ENCODE results near the gene HOXC5. TPM values are rescaled to one million over a fixed set of nuclear protein-coding genes. Genes with fewer than 3 reads are reported as not detected.

HOXC5 gene
- total RNA-seq, 1 experiment from 2014 or later = 1.1 TPM

DNA sequence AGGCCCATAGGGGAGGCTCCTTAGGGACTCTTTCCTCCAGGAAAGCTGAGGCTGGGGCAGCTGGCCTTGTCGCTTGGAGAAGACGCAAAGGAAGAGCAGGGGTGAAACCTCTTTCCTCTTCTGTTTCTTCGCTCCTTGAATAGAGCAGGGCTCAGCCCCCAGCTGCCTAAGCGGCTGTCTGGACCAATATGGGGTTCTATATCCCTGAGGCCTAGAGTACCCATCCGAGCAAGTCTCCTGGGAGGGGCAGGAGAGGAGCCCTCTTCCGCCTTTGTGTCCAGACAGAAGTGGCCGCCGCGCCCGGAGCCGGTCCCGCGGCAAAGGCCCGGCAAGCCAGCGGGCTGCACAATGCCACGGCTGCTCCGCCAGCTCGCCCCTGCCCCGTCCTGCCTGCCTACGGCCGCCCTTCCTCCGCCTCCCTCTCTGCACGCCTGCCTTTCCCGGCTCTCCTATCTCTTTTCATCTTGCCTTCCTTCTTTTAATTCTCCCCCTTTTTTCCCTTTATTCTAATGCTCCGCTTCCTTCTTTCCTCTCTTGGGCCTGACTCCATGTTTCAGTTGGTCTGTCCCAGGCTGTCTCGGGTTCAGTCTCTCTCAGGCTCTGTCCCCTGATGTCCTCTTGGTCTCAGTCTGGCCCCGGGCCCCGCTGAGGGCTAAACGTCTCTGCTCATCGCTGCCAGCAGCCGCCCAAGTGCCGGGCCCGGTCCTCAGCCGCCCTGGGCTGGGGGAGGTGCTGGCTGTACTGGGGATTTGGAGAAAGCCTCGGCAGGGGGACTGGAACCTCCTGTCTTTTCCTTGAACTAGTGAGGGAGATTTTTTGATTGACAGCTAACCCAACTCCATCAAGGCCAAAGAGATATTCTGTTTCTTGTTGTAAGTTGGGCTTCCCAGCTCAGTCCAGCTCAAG, 35.4 kb upstream of the HOXC5 start:
- Histone ChIP-seq H2AFZ (ENCODE audit: low read depth, low read length, poor library complexity, severe bottlenecking) (no peak overlapping the region), H3K27ac (ENCODE audit: low read depth, low read length) (no peak overlapping the region; the same call in 1 of the 2 replicates), H4K20me1 (ENCODE audit: insufficient read depth) (no peaks in the 10 kb centered on the region), H3K4me2 (ENCODE audit: low read length) (no peak overlapping the region), H3K4me3 (replicated peaks in 1 of 2; ENCODE audit: low read depth in 1 of 2, low read length in 2 of 2) (no peak overlapping the region), H3K9me3 (ENCODE audit: control insufficient read depth in 1 of 2, insufficient read depth in 1 of 2, low read depth in 1 of 2, low read length in 2 of 2) (no peaks in the 10 kb centered on the region), H3K27me3 (ENCODE audit: insufficient read depth, low read length) (no peaks in the 10 kb centered on the region), H3K9me2 (ENCODE audit: insufficient read depth) (no peaks in the 10 kb centered on the region), H3K4me1 (ENCODE audit: control insufficient read depth in 1 of 2, insufficient read depth in 2 of 2, low read length in 2 of 2) (peaks cover 22 to 46% of the 10 kb centered on the region in 2 experiments), H3K9ac (ENCODE audit: low read length) (0 out of 2 replicates have a peak overlapping the region, but pooled peaks have one; percentile 97), H3K79me2 (ENCODE audit: insufficient read depth, low read length) (peaks cover 50% of the 10 kb centered on the region), H3K36me3 (ENCODE audit: control insufficient read depth in 1 of 2, insufficient read depth in 2 of 2, low read length in 2 of 2) (peaks cover 0 to 2% of the 10 kb centered on the region in 2 experiments; a peak in 1 of 4 replicates)
- TF ChIP-seq, protein P1, sequence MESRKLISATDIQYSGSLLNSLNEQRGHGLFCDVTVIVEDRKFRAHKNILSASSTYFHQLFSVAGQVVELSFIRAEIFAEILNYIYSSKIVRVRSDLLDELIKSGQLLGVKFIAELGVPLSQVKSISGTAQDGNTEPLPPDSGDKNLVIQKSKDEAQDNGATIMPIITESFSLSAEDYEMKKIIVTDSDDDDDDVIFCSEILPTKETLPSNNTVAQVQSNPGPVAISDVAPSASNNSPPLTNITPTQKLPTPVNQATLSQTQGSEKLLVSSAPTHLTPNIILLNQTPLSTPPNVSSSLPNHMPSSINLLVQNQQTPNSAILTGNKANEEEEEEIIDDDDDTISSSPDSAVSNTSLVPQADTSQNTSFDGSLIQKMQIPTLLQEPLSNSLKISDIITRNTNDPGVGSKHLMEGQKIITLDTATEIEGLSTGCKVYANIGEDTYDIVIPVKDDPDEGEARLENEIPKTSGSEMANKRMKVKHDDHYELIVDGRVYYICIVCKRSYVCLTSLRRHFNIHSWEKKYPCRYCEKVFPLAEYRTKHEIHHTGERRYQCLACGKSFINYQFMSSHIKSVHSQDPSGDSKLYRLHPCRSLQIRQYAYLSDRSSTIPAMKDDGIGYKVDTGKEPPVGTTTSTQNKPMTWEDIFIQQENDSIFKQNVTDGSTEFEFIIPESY (IDR thresholded peaks at IDR 0.05; ENCODE audit: extremely low read depth, insufficient replicate concordance, low read length) = no peak
- no peak for TF ChIP-seq ZFX (IDR thresholded peaks at IDR 0.05)
- TF ChIP-seq EZH2phosphoT487 (IDR thresholded peaks at IDR 0.05; ENCODE audit: borderline replicate concordance) = no peak
- no peak for TF ChIP-seq JUND (IDR thresholded peaks at IDR 0.05)
- TF ChIP-seq, protein P2, sequence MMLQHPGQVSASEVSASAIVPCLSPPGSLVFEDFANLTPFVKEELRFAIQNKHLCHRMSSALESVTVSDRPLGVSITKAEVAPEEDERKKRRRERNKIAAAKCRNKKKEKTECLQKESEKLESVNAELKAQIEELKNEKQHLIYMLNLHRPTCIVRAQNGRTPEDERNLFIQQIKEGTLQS (IDR thresholded peaks at IDR 0.05) = no peak
- no peak for TF ChIP-seq FOSL1 (IDR thresholded peaks at IDR 0.05; ENCODE audit: low read depth)
- no peak for TF ChIP-seq CEBPB (IDR thresholded peaks at IDR 0.05; ENCODE audit: low read depth)
- TF ChIP-seq, protein P3, sequence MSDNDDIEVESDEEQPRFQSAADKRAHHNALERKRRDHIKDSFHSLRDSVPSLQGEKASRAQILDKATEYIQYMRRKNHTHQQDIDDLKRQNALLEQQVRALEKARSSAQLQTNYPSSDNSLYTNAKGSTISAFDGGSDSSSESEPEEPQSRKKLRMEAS (IDR thresholded peaks at IDR 0.05) = no peak
- TF ChIP-seq, protein P4, sequence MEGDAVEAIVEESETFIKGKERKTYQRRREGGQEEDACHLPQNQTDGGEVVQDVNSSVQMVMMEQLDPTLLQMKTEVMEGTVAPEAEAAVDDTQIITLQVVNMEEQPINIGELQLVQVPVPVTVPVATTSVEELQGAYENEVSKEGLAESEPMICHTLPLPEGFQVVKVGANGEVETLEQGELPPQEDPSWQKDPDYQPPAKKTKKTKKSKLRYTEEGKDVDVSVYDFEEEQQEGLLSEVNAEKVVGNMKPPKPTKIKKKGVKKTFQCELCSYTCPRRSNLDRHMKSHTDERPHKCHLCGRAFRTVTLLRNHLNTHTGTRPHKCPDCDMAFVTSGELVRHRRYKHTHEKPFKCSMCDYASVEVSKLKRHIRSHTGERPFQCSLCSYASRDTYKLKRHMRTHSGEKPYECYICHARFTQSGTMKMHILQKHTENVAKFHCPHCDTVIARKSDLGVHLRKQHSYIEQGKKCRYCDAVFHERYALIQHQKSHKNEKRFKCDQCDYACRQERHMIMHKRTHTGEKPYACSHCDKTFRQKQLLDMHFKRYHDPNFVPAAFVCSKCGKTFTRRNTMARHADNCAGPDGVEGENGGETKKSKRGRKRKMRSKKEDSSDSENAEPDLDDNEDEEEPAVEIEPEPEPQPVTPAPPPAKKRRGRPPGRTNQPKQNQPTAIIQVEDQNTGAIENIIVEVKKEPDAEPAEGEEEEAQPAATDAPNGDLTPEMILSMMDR (IDR thresholded peaks at IDR 0.05 in 2 of 3, conservative IDR thresholded peaks at IDR 0.05 in 1 of 3; ENCODE audit: borderline replicate concordance in 1 of 3, insufficient read depth in 1 of 3, low read depth in 2 of 3, low read length in 2 of 3) = no peak
- BruUV-seq (replicated peaks) = no TSS peak
- no peak for DNase-seq (ENCODE audit: low read depth, low spot score)
- RAD21 ChIA-PET (ENCODE audit: low non-redundant PET in 1 of 2, low total read pairs in 2 of 2, uncharacterized antibody in 2 of 2, unreplicated experiment in 2 of 2) = interaction anchor here in 1 of 2 experiments (0.5 kb wide), 1 partner anchor 361 kb away, joined by 4 read pairs; no protein-coding TSS in a partner anchor
- POLR2A ChIA-PET = interaction anchor here (3.4 kb wide), 1 partner anchor 20 kb away, joined by 9 read pairs; no protein-coding TSS in a partner anchor
- intact Hi-C loops (cut with micrococcal nuclease) = no loop called here
- no peak for ATAC-seq
- CTCF ChIA-PET = interaction anchor here (1.4 to 4.7 kb wide), 4 partner anchors 10 to 204 kb away, joined by 3 to 22 read pairs (median 4); partner anchors contain the start of gene HOXC10

All from HCT116 (cell line).